Measurements from ENCODE around the gene MIOX.

Gene MIOX

DNA sequence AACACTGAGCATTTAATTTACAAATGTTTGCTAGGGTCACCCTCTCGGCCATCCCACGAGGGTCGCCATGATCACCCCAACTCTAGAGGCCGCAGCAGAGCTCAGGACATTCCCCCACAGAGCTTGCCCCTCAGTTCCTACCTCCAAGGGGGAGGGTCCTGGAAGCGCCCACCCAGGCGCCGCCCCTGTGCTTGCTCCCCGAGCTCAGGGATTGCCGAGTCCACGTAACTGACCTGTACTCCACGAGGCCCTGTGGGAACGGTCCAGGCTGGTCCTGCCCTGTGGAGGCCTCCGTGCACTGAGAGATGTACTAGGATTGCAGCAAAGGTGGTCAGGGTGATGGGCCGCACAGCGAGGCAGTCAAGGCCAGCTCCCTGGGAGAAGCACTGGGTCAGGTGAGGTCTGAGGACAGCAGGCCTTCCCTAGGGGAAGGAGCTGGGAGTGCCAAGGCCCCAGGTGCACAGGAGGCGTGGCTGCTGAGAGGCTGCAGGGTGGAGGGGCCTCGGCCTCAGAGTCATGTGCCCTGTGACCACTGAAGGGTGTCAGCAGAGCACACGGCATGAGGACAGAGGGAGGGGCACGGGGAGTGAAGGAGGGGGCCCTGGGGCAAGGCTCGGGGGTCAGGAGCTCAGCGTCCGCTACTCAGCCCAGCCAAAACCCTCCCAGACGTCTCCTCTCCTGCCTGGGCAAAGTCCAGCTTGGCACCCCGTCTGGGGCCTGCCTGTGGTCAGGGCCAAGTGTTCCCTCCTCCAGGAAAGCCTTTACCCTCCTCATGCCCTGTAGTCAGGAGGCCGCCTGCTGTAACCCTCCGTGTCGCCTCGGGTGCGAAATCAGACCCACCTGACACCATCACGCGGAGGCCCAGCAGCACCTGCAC is 2.4 kb upstream of the MIOX start:
- no peak for DNase-seq (ENCODE audit: low read depth)
- in situ Hi-C loops (cut with HindIII; ENCODE audit: low sequenced_read_pairs): loop anchor here (10.0 kb wide), 1 partner anchor 129 kb away; no protein-coding TSS in a partner anchor
- no peak overlapping the region for H3K4me3 ChIP-seq (ENCODE audit: low read depth, low read length)
- TF ChIP-seq, protein P1, sequence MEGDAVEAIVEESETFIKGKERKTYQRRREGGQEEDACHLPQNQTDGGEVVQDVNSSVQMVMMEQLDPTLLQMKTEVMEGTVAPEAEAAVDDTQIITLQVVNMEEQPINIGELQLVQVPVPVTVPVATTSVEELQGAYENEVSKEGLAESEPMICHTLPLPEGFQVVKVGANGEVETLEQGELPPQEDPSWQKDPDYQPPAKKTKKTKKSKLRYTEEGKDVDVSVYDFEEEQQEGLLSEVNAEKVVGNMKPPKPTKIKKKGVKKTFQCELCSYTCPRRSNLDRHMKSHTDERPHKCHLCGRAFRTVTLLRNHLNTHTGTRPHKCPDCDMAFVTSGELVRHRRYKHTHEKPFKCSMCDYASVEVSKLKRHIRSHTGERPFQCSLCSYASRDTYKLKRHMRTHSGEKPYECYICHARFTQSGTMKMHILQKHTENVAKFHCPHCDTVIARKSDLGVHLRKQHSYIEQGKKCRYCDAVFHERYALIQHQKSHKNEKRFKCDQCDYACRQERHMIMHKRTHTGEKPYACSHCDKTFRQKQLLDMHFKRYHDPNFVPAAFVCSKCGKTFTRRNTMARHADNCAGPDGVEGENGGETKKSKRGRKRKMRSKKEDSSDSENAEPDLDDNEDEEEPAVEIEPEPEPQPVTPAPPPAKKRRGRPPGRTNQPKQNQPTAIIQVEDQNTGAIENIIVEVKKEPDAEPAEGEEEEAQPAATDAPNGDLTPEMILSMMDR (IDR thresholded peaks at IDR 0.05; ENCODE audit: low read depth, low read length, missing control alignments): no peak

DNA sequence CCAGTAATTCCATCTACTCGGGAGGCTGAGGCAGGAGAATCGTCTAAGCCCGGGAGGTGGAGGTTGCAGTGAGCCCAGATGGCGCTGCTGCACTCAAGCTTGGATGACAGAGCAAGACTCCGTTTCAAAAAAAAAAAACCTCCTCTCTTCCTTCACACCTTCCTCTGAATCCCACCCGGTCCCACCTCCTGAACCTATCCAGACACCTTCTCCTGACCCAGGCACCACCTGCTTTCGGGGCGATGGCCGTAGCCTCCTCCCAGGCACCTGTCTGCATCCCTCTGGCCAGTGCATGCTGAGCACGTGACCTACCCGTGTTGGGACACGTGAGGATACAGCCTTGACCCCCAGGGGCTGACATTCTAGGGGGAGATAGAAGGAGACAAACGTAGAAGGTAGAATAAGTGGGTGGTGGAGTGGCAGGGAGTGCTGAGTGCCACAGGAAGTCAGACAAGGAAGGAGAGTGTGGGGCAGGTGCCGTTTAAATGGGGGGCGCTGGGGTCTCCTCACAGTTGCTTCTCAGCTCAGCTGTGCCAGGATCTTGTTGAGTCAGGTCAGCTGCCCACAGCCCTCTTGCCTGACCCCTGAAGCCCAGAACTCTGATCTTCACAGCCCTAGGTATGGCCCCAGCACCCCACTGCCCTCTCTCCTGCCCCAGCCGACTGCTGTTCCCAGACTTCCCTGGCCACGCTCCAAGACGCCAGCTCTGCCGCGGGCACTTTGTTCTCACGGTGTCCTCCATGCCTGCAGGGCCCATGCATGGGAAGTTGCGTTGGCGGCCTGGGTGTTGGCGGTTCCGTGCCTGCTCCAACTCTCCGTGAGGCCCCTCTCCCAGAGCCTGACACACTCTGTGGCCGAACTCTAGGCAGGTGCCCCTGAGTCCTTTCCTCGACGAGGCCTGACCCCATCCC is 1.2 kb upstream of the MIOX start:
- no peak overlapping the region for H3K4me3 ChIP-seq (ENCODE audit: low read depth, low read length)
- no peak for DNase-seq (ENCODE audit: low read depth)
- TF ChIP-seq, protein P1 (IDR thresholded peaks at IDR 0.05; ENCODE audit: low read depth, low read length, missing control alignments): no peak
- in situ Hi-C loops (cut with HindIII; ENCODE audit: low sequenced_read_pairs): loop anchor here (10.0 kb wide), 1 partner anchor 131 kb away; no protein-coding TSS in a partner anchor

DNA sequence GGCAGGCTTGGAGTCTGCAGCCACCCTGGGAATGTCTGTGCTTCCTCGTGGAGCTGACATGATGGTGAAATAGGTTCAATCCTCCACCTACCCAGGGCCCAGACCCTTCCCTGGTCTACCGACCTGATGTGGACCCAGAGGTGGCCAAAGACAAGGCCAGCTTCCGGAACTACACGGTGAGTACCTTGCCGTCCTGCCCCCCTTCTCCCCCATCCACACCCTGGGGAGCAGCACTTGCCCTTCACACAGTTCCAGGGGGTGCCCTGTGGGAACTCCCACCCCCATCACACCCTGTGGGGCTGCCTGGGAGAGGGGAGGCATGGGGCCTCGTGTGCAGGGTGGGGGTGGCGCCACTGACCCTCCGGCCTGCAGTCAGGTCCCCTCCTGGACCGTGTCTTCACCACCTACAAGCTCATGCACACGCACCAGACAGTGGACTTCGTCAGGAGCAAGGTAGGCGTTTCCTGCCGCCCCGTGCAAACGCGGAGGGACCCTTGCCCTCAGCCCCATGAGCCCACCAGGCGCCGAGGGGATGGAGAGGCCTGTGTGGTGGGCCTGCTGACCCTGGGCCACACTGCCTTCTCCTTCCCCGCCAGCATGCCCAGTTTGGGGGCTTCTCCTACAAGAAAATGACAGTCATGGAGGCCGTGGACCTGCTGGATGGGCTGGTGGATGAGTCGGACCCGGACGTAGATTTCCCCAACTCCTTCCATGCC is 789 bp downstream of the MIOX start:
- TF ChIP-seq, protein P1 (IDR thresholded peaks at IDR 0.05; ENCODE audit: low read depth, low read length, missing control alignments): no peak
- H3K4me3 ChIP-seq (ENCODE audit: low read depth, low read length): no peak overlapping the region
- in situ Hi-C loops (cut with HindIII; ENCODE audit: low sequenced_read_pairs): loop anchor here (10.0 kb wide), 1 partner anchor 133 kb away; no protein-coding TSS in a partner anchor
- no peak for DNase-seq (ENCODE audit: low read depth)

DNA sequence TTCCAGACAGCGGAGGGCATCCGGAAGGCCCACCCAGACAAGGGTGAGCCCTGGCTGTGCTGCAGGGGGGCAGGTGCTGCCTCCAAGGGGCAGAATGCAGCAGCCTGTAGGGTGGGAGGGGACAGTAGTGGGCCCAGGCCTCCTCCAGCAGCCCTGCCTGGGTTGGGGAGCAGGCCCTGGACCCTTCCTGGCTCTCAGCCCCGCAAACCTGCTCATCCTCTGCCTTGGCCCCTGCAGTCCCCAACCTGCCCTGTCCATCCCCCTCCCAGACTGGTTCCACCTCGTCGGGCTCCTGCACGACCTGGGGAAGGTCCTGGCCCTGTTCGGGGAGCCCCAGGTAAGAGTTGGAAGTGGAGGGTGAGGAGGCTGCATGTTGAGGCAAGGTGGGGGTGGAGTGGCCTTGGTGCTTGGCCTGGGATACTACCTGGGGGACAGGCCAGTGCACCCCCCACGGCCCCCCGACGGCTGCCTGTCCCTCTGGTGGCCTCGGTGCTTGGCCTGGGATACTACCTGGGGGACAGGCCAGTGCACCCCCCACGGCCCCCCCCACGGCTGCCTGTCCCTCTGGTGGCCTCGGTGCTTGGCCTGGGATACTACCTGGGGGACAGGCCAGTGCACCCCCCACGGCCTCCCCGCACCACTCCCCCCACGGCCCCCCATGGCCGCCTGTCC is 1.5 kb downstream of the MIOX start:
- TF ChIP-seq, protein P1 (IDR thresholded peaks at IDR 0.05; ENCODE audit: low read depth, low read length, missing control alignments): no peak
- in situ Hi-C loops (cut with HindIII; ENCODE audit: low sequenced_read_pairs): loop anchor here (10.0 kb wide), 1 partner anchor 133 kb away; no protein-coding TSS in a partner anchor
- no peak overlapping the region for H3K4me3 ChIP-seq (ENCODE audit: low read depth, low read length)
- no peak for DNase-seq (ENCODE audit: low read depth)

DNA sequence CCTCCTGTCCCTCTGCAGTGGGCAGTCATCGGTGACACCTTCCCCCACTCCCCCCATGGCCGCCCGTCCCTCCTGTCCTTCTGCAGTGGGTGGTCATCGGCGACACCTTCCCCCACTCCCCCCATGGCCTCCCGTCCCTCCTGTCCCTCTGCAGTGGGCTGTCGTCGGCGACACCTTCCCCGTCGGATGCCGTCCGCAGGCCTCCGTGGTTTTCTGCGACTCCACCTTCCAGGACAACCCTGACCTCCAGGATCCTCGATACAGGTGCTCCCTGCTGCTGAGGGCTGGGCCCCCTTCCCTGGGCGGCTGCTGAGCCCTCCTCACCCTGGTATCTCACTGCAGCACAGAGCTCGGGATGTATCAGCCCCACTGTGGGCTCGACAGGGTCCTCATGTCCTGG is 2.2 kb downstream of the MIOX start:
- in situ Hi-C loops (cut with HindIII; ENCODE audit: low sequenced_read_pairs): loop anchor here (10.0 kb wide), 1 partner anchor 134 kb away; no protein-coding TSS in a partner anchor
- no peak for DNase-seq (ENCODE audit: low read depth)
- H3K4me3 ChIP-seq (ENCODE audit: low read depth, low read length): no peak overlapping the region
- TF ChIP-seq, protein P1 (IDR thresholded peaks at IDR 0.05; ENCODE audit: low read depth, low read length, missing control alignments): no peak

Data from astrocyte of the cerebellum (primary cell).